Measurements from ENCODE around the gene ANKRD34B.
"Not testable (repeated sequence)": the region's sequence is repeated elsewhere in the genome, so short reads cannot be mapped to it uniquely, and the experiment has no call there.

The ANKRD34B gene

GRCh38 chr5:80569961-80570786 is at the start of gene ANKRD34B:
ANKRD34B (minus strand) TSS chr5:80570280; CDS start chr5:80560019, 10,261 bp downstream.
- no peak for DNase-seq (ENCODE audit: low read depth in 3 of 3)

GRCh38 chr5:80619086-80619485 is 49.0 kb upstream of the ANKRD34B start:
- DNase-seq (ENCODE audit: low read depth in 3 of 3), result no peak

- no peak for DNase-seq (ENCODE audit: low read depth in 3 of 3)
These were observed 48.4 kb upstream of the ANKRD34B start for GRCh38 chr5:80618438-80618837.

GRCh38 chr5:80615266-80615914 is 45.3 kb upstream of the ANKRD34B start:
- DNase-seq (ENCODE audit: low read depth in 3 of 3), result no peak

GRCh38 chr5:80609692-80610091 is 39.6 kb upstream of the ANKRD34B start:
- no peak for DNase-seq (ENCODE audit: low read depth in 3 of 3)

- no peak for DNase-seq (ENCODE audit: low read depth in 3 of 3)
These were observed 38.7 kb upstream of the ANKRD34B start for GRCh38 chr5:80608731-80609130.

GRCh38 chr5:80607832-80608231 is 37.8 kb upstream of the ANKRD34B start:
- DNase-seq (ENCODE audit: low read depth in 3 of 3), result no peak

GRCh38 chr5:80607343-80607742 is 37.3 kb upstream of the ANKRD34B start:
- DNase-seq (ENCODE audit: low read depth in 3 of 3), result no peak

GRCh38 chr5:80600943-80601693 is 31.0 kb upstream of the ANKRD34B start:
- DNase-seq (ENCODE audit: low read depth in 3 of 3), result no peak

- DNase-seq (ENCODE audit: low read depth in 3 of 3), result no peak
These were observed 27.4 kb upstream of the ANKRD34B start for GRCh38 chr5:80597500-80597899.

- DNase-seq (ENCODE audit: low read depth in 3 of 3), result no peak
These were observed 24.7 kb upstream of the ANKRD34B start for GRCh38 chr5:80594810-80595209.

GRCh38 chr5:80592761-80593160 is 22.7 kb upstream of the ANKRD34B start:
- DNase-seq (ENCODE audit: low read depth in 3 of 3), result no peak

- no peak for DNase-seq (ENCODE audit: low read depth in 3 of 3)
These were observed 22.0 kb upstream of the ANKRD34B start for GRCh38 chr5:80592105-80592504.

GRCh38 chr5:80591352-80591751 is 21.3 kb upstream of the ANKRD34B start:
- no peak for DNase-seq (ENCODE audit: low read depth in 3 of 3)

GRCh38 chr5:80590766-80591165 is 20.7 kb upstream of the ANKRD34B start:
- no peak for DNase-seq (ENCODE audit: low read depth in 3 of 3)

- DNase-seq (ENCODE audit: low read depth in 3 of 3), result no peak
These were observed 18.9 kb upstream of the ANKRD34B start for GRCh38 chr5:80588858-80589540.

- DNase-seq (ENCODE audit: low read depth in 3 of 3), result no peak
These were observed 14.7 kb upstream of the ANKRD34B start for GRCh38 chr5:80584770-80585169.

- not testable (repeated sequence) for DNase-seq (ENCODE audit: low read depth in 3 of 3)
These were observed 10.2 kb upstream of the ANKRD34B start for GRCh38 chr5:80580291-80580690.

GRCh38 chr5:80579050-80579449 is 9.0 kb upstream of the ANKRD34B start:
- no peak for DNase-seq (ENCODE audit: low read depth in 3 of 3)

- DNase-seq (ENCODE audit: low read depth in 3 of 3), result no peak
These were observed 7.6 kb upstream of the ANKRD34B start for GRCh38 chr5:80577707-80578106.

GRCh38 chr5:80576383-80576782 is 6.3 kb upstream of the ANKRD34B start:
- no peak for DNase-seq (ENCODE audit: low read depth in 3 of 3)

- no peak for DNase-seq (ENCODE audit: low read depth in 3 of 3)
These were observed 3.0 kb upstream of the ANKRD34B start for GRCh38 chr5:80573062-80573461.
